ENCODE data around the gene L3HYPDH.

The L3HYPDH gene

GRCh38 chr14:59475709-59476108 lies 8.5 kb downstream of the L3HYPDH start:
- H3K9ac ChIP-seq (ENCODE audit: low read length), result no peak overlapping the region
- no peaks in the 10 kb centered on the region for H3K27me3 ChIP-seq (replicated peaks; ENCODE audit: control insufficient read depth, insufficient read depth, low read length)
- H3K36me3 ChIP-seq (ENCODE audit: control insufficient read depth, insufficient read depth, low read length, severe bottlenecking), result peaks cover 73% of the 10 kb centered on the region
- no peak for DNase-seq (ENCODE audit: low read depth)
- H3K4me3 ChIP-seq (ENCODE audit: low read length), result no peak overlapping the region
- peaks cover 8% of the 10 kb centered on the region for H3K4me1 ChIP-seq (ENCODE audit: control insufficient read depth, insufficient read depth, low read length)
- H3K9me3 ChIP-seq (ENCODE audit: control insufficient read depth, low read length), result no peaks in the 10 kb centered on the region

DNA sequence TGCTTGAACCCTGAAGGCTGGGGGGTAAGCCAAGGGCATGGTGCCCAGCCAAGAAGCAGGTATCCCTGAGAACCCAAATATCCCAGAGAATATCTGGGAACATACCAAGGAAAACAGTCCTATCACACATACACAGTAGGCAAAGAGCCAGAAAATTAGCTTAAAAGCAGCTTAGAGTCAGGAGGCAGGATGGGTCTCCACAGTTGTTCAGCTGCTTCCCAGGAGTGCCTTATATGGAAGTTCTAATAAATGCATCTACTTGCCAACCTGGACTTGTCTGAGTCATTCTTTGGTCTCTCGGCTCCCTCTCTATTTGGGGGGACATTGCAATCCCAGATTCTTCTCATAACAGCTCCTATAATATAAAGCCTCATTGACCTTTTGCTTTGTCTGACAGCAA lies 10.0 kb downstream of the L3HYPDH start:
- no peak overlapping the region for H3K9ac ChIP-seq (ENCODE audit: low read length)
- no peaks in the 10 kb centered on the region for H3K9me3 ChIP-seq (ENCODE audit: control insufficient read depth, low read length)
- peaks cover 85% of the 10 kb centered on the region for H3K36me3 ChIP-seq (ENCODE audit: control insufficient read depth, insufficient read depth, low read length, severe bottlenecking)
- no peaks in the 10 kb centered on the region for H3K27me3 ChIP-seq (replicated peaks; ENCODE audit: control insufficient read depth, insufficient read depth, low read length)
- H3K4me1 ChIP-seq (ENCODE audit: control insufficient read depth, insufficient read depth, low read length), result no peaks in the 10 kb centered on the region
- no peak for DNase-seq (ENCODE audit: low read depth)
- no peak overlapping the region for H3K4me3 ChIP-seq (ENCODE audit: low read length)

DNA sequence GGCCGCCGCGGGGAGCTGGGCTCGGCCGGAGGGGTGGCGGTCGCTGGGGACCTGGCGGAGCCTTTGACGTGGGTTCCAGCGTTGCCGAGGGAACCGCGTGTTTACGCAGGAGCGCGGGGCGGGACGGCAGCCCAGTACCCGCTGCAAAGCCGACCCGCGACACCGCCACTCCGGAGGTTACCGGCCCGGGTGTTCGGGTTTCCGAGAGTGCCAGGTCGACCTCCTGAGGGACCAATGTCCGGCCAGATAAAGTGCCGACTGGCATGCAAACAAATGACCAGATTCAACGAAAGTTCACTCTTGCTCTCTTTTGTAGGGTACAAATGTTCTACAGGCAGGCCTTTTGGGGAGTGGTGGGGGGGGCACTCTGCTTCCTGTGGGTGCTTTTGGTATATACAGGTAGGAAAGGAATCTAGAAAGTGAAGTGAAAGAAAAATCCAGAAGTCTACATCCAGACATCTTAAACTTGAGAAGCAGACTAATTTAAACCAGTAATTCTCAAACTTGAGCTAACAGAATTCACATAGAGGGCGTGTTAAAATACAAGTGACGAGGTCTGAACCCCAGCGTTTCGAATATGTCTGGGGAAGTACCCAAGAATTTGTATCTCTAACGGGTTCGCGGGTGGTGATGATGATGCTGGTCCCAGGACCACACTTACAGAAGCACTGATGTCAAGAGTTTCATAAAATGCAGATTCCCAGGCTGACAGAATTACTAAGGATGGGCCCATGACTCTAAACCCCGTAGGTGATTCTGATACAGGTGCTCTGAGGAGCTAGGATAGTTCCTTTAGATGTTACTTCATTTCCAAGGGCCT lies 18.7 kb downstream of the L3HYPDH start, which contains the start of gene GPR135:
GPR135 (minus strand) TSS at position 65 of the 820 bp plus-strand sequence. CDS start 154 bp downstream, outside the sequence.
- no peak for DNase-seq (ENCODE audit: low read depth)
- Histone ChIP-seq H3K9me3 (ENCODE audit: control insufficient read depth, low read length) (no peaks in the 10 kb centered on the region), H3K27me3 (replicated peaks; ENCODE audit: control insufficient read depth, insufficient read depth, low read length) (no peaks in the 10 kb centered on the region), H3K9ac (ENCODE audit: low read length) (peak within 1 kb of the TSS; percentile 64), H3K4me3 (ENCODE audit: low read length) (peak within 1 kb of the TSS; percentile 78), H3K4me1 (ENCODE audit: control insufficient read depth, insufficient read depth, low read length) (peaks cover 6% of the 10 kb centered on the region), H3K36me3 (ENCODE audit: control insufficient read depth, insufficient read depth, low read length, severe bottlenecking) (peaks cover 16% of the 10 kb centered on the region)

GRCh38 chr14:59464486-59465315 lies 19.5 kb downstream of the L3HYPDH start:
- H3K27me3 ChIP-seq (replicated peaks; ENCODE audit: control insufficient read depth, insufficient read depth, low read length), result no peaks in the 10 kb centered on the region
- peak overlapping the region; percentile 64 for H3K9ac ChIP-seq (ENCODE audit: low read length)
- DNase-seq (ENCODE audit: low read depth), result peak; percentile 75

DNA sequence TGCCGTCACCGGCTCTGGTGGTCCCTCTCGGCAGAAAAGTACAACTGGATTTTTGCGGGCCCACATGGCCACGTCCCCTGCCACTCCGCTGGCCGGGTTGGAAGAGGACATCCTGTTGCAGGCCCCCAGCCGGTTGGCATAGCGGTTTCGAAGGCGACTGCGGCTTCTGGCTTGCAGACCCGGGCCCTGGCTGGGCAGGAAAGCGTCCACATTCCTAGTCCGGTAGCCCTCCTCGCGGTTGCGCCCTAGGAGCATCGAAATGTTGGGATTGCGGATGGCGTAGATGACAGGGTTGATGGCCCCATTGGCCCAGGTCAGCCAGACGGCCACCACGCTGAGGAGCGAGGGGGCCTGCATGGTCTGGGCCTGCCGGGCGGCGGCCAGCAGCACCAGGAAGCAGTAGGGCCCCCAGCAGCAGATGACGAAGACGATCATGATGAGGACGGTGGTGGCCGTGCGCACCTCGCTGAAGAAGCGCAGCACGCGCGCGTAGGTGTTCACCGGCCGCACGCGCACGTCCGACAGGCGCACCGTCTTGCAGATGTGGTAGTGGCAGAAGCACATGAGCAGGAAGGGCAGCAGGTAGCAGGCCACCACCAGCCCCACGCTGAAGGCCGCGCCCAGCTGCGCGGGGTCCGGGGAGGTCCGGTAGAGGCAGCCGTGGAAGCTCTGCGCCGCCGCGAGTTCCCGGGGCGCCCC lies 20.3 kb downstream of the L3HYPDH start:
- DNase-seq (ENCODE audit: low read depth), result no peak
- Histone ChIP-seq H3K9ac (ENCODE audit: low read length) (peak overlapping the region; percentile 64), H3K36me3 (ENCODE audit: control insufficient read depth, insufficient read depth, low read length, severe bottlenecking) (peaks cover 16% of the 10 kb centered on the region), H3K4me1 (ENCODE audit: control insufficient read depth, insufficient read depth, low read length) (peaks cover 6% of the 10 kb centered on the region), H3K4me3 (ENCODE audit: low read length) (peak overlapping the region; percentile 78), H3K27me3 (replicated peaks; ENCODE audit: control insufficient read depth, insufficient read depth, low read length) (no peaks in the 10 kb centered on the region), H3K9me3 (ENCODE audit: control insufficient read depth, low read length) (no peaks in the 10 kb centered on the region)

More at GRCh38 chr14:59464486-59465315, 19.5 kb downstream of the L3HYPDH start:
- H3K36me3 ChIP-seq (ENCODE audit: control insufficient read depth, insufficient read depth, low read length, severe bottlenecking), result peaks cover 16% of the 10 kb centered on the region
- H3K9me3 ChIP-seq (ENCODE audit: control insufficient read depth, low read length), result no peaks in the 10 kb centered on the region
- H3K4me1 ChIP-seq (ENCODE audit: control insufficient read depth, insufficient read depth, low read length), result peaks cover 6% of the 10 kb centered on the region
- H3K4me3 ChIP-seq (ENCODE audit: low read length), result peak overlapping the region; percentile 78

GRCh38 chr14:59461891-59462290 lies 22.3 kb downstream of the L3HYPDH start:
- Histone ChIP-seq H3K27me3 (replicated peaks; ENCODE audit: control insufficient read depth, insufficient read depth, low read length) (no peaks in the 10 kb centered on the region), H3K36me3 (ENCODE audit: control insufficient read depth, insufficient read depth, low read length, severe bottlenecking) (peaks cover 33% of the 10 kb centered on the region), H3K4me1 (ENCODE audit: control insufficient read depth, insufficient read depth, low read length) (peaks cover 6% of the 10 kb centered on the region)

GRCh38 chr14:59460378-59460777 lies 23.8 kb downstream of the L3HYPDH start:
- peaks cover 12% of the 10 kb centered on the region for H3K4me1 ChIP-seq (ENCODE audit: control insufficient read depth, insufficient read depth, low read length)
- H3K9ac ChIP-seq (ENCODE audit: low read length), result no peak overlapping the region
- H3K9me3 ChIP-seq (ENCODE audit: control insufficient read depth, low read length), result peaks cover 4% of the 10 kb centered on the region
- H3K4me3 ChIP-seq (ENCODE audit: low read length), result no peak overlapping the region
- DNase-seq (ENCODE audit: low read depth), result no peak
- no peaks in the 10 kb centered on the region for H3K27me3 ChIP-seq (replicated peaks; ENCODE audit: control insufficient read depth, insufficient read depth, low read length)
- peaks cover 40% of the 10 kb centered on the region for H3K36me3 ChIP-seq (ENCODE audit: control insufficient read depth, insufficient read depth, low read length, severe bottlenecking)

More at GRCh38 chr14:59461891-59462290, 22.3 kb downstream of the L3HYPDH start:
- no peak for DNase-seq (ENCODE audit: low read depth)
- Histone ChIP-seq H3K9ac (ENCODE audit: low read length) (no peak overlapping the region), H3K9me3 (ENCODE audit: control insufficient read depth, low read length) (peaks cover 2% of the 10 kb centered on the region), H3K4me3 (ENCODE audit: low read length) (no peak overlapping the region)

GRCh38 chr14:59458486-59458885 lies 25.7 kb downstream of the L3HYPDH start:
- H3K36me3 ChIP-seq (ENCODE audit: control insufficient read depth, insufficient read depth, low read length, severe bottlenecking), result peaks cover 40% of the 10 kb centered on the region
- DNase-seq (ENCODE audit: low read depth), result no peak
- H3K4me3 ChIP-seq (ENCODE audit: low read length), result no peak overlapping the region
- no peak overlapping the region for H3K9ac ChIP-seq (ENCODE audit: low read length)
- H3K4me1 ChIP-seq (ENCODE audit: control insufficient read depth, insufficient read depth, low read length), result peaks cover 22% of the 10 kb centered on the region
- H3K27me3 ChIP-seq (replicated peaks; ENCODE audit: control insufficient read depth, insufficient read depth, low read length), result no peaks in the 10 kb centered on the region
- H3K9me3 ChIP-seq (ENCODE audit: control insufficient read depth, low read length), result peaks cover 4% of the 10 kb centered on the region

DNA sequence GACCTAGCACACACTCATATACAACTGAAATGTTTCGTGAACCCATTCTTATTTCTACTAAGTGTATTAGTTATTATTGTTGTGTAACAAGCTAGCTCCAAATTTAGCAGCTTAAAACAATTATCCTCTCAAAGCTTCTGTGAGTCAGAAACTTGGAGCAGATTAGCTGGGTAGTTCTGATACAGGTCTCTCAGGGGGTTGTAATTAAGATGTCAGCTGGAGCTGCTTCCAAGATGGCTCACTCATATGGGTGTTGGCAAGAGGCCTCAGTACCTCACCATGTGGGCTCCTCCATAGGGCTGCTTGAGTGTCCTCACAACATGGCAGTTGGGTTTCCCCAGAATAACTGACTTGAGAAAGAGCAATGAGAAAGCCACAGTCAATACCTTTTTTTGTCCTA lies 28.8 kb downstream of the L3HYPDH start:
- no peak overlapping the region for H3K9ac ChIP-seq (ENCODE audit: low read length)
- H3K36me3 ChIP-seq (ENCODE audit: control insufficient read depth, insufficient read depth, low read length, severe bottlenecking), result peaks cover 33% of the 10 kb centered on the region
- peak; percentile 37 for DNase-seq (ENCODE audit: low read depth)
- H3K4me1 ChIP-seq (ENCODE audit: control insufficient read depth, insufficient read depth, low read length), result peaks cover 22% of the 10 kb centered on the region
- peak overlapping the region; percentile 34 for H3K4me3 ChIP-seq (ENCODE audit: low read length)
- no peaks in the 10 kb centered on the region for H3K27me3 ChIP-seq (replicated peaks; ENCODE audit: control insufficient read depth, insufficient read depth, low read length)
- peaks cover 4% of the 10 kb centered on the region for H3K9me3 ChIP-seq (ENCODE audit: control insufficient read depth, low read length)

GRCh38 chr14:59454139-59454538 lies 30.1 kb downstream of the L3HYPDH start:
- peaks cover 22% of the 10 kb centered on the region for H3K4me1 ChIP-seq (ENCODE audit: control insufficient read depth, insufficient read depth, low read length)
- H3K36me3 ChIP-seq (ENCODE audit: control insufficient read depth, insufficient read depth, low read length, severe bottlenecking), result peaks cover 25% of the 10 kb centered on the region
- H3K9me3 ChIP-seq (ENCODE audit: control insufficient read depth, low read length), result peaks cover 4% of the 10 kb centered on the region
- DNase-seq (ENCODE audit: low read depth), result peak; percentile 92
- H3K4me3 ChIP-seq (ENCODE audit: low read length), result peak overlapping the region; percentile 51
- peak overlapping the region; percentile 58 for H3K9ac ChIP-seq (ENCODE audit: low read length)
- H3K27me3 ChIP-seq (replicated peaks; ENCODE audit: control insufficient read depth, insufficient read depth, low read length), result no peaks in the 10 kb centered on the region

GRCh38 chr14:59451849-59452248 lies 32.4 kb downstream of the L3HYPDH start:
- Histone ChIP-seq H3K27me3 (replicated peaks; ENCODE audit: control insufficient read depth, insufficient read depth, low read length) (no peaks in the 10 kb centered on the region), H3K9ac (ENCODE audit: low read length) (no peak overlapping the region), H3K36me3 (ENCODE audit: control insufficient read depth, insufficient read depth, low read length, severe bottlenecking) (peaks cover 7% of the 10 kb centered on the region), H3K4me3 (ENCODE audit: low read length) (no peak overlapping the region), H3K9me3 (ENCODE audit: control insufficient read depth, low read length) (peaks cover 2% of the 10 kb centered on the region), H3K4me1 (ENCODE audit: control insufficient read depth, insufficient read depth, low read length) (peaks cover 22% of the 10 kb centered on the region)
- DNase-seq (ENCODE audit: low read depth), result no peak
